DMS153 treated with DMSO at 0.1 percent for 48 hours (cell line): ENCODE results near the gene SPINK6.
A peak's percentile ranks its signal among the peaks of the same experiment; 100 is the strongest.

ENCODE experiments used
- DNase-seq: peaks from one replicate; lab custom pipeline; 2025; ENCODE audit not compliant: unreplicated experiment; lab: John Stamatoyannopoulos, UW

SPINK6 gene, protein sequence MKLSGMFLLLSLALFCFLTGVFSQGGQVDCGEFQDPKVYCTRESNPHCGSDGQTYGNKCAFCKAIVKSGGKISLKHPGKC

GRCh38 chr5:148202531-148203203 lies at the start of gene SPINK6:
Gene SPINK6 (plus strand): TSS chr5:148203042. CDS start chr5:148203097, 55 bp downstream.
- no peak for DNase-seq

DNA sequence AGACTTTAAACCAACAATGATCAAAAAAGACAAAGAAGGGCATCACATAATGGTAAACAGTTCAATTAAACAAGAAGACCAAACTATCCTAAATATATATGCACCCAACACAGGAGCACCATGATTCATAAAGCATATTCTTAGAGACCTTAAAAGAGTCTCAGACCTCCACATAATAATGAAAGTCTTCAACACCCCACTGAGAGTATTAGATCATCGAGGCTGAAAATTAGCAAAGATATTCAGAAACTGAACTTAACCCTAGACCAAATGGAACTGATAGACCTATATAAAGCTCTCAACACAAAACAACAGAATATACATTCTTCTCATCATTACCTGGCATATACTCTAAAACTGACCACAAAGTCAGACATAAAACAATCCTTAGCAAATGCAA lies 46.2 kb upstream of the SPINK6 start:
- no peak for DNase-seq

DNA sequence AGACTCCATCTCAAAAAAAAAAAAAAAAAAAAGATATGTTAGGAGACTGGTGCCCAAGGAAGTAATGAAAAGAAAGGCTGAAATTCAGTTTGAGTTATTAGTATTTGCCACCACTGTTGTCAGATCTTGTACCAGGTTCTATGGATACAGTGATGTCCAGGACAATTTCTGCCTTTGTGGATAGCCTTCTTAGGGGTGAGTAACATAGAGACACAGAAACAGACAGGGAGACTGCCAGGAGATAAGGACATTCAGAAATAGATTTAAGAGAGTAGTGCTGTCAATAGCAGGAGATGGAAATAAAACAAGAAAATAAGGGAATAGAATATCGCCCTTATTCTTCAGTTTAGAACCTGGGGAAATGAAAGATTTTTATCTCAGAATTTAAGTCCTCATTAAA lies 40.8 kb upstream of the SPINK6 start:
- DNase-seq: no peak

DNA sequence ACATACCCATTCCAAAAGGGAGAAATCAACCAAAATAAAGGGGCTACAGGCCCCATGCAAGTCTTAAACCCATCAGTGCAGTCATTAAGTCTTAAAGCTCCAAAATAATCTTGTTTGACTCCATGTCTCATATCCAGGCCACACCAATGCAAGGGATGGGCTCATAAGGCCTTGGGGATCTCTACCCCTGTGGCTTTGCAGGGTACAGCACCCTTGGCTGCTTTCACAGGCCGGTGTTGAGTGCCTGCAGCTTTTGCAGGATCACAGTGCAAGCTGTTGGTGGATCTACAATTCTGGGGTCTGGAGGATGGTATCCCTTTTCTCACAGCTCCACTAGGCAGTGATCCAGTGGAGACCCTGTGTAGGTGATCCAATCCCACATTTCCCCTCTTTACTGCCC lies 39.5 kb upstream of the SPINK6 start:
- no peak for DNase-seq

DNA sequence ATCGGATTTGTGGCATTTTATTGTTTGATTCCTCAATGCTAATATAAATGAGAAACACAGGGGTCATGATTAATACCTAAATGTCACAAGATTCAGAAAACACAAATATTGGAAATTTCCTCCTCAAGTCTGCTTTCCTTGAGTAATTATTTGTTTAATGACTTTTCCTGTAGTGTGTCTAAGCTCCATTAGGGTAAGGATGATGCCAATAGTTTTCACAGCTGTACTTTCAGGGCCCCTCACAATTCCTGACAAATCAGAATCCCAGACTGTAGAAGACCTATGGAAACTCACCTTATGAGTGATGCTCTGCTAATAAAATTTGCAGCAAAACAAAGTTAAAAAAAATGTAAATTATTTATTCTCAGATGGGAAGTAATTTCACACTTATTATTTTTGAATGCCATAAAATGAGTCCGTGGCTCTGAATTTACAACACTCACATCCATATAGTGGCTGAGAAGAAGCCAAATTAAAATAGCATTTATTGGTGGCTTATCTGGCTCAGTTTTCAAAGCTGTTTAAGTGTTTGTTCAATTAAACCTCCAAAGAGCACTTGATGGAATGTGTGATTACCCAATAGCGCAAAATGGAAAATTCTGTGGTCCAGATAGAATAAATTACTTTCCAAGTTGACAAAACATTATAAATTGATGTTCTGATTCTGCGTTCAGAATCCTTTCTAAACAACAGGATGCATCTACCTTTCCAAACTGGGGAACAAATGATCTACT lies 36.1 kb upstream of the SPINK6 start:
- no peak for DNase-seq

GRCh38 chr5:148168246-148168645 lies 34.6 kb upstream of the SPINK6 start, which contains the start of gene SPINK14:
Gene SPINK14 (plus strand): TSS chr5:148168546. CDS start chr5:148169733, 1,187 bp downstream.
- DNase-seq: no peak

GRCh38 chr5:148172377-148172776 lies 30.5 kb upstream of the SPINK6 start:
- no peak for DNase-seq

DNA sequence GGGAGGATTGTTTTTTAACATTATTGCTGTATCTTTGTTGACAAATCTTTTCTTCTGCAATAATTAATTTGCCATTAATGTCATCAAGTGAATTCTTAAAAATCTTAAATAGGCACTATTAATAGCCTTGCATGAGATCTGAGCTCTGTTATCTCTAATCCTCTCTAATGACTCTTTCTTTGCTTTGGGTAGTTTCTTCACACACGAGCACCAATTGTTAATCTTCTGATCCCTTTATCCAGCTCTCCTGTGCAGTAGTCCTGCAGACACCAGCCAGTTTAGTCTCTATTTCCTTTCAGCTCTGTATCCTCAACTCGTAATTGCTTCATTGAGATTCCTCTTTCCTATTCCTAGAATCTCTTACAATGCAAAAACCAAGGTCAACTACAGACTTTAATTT lies 26.4 kb upstream of the SPINK6 start:
- DNase-seq: no peak

DNA sequence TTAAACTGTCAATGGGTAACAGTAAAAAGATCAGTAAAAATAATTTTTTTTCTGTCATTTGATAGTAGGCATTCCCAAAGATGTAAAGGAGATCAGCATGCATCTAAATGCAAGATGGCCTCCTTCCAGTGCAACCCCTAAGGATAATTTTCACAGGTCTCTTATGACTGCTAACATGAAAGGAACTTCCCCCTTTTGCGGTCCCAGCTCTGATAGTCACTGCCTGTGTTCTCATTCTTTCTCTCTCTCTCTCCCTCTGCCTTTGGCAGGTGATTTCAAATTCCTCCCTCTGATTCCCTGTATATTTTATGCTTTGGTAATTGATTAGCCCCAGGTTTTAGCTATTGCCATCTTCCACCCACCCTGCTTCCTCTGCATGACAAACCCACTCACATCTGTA lies 25.6 kb upstream of the SPINK6 start:
- DNase-seq: no peak

GRCh38 chr5:148179234-148179824 lies 23.5 kb upstream of the SPINK6 start:
- peak; percentile 14 for DNase-seq

DNA sequence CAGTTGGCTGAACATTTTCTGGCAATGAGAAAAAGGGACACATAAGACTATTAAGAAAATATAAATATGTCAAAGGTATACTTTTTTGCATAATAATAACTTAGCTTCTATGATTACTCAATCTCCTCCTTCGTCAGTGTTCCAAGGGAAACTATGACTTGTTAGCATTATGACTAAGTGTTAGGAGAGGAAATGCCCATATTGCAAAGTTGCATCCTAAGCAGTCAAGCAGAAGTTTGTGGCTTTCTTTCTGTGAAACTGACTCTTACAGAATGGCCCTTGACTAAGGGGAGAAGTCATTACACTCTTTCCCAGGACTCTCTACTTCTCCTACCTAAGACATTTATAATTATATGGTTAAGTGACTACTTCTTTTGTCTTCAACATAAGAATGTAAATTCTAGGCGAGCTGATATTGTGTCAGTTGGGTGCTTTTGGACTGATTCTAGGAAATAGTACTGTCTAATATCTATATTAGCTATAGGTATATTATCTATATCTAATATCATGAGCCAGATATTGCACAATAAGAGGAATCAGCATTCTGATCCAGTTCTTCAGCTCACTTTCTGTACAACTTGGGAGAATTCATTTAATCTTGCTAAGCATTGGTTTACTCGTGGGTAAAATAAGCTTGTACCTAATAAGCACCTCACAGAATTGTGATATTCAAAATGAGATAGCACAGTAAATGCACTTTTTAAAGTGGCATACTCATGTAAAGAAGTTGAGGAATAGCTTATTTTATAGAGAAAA lies 16.4 kb upstream of the SPINK6 start:
- DNase-seq: no peak

GRCh38 chr5:148191010-148191409 lies 11.8 kb upstream of the SPINK6 start:
- DNase-seq: no peak

GRCh38 chr5:148193202-148193601 lies 9.6 kb upstream of the SPINK6 start:
- DNase-seq: no peak

DNA sequence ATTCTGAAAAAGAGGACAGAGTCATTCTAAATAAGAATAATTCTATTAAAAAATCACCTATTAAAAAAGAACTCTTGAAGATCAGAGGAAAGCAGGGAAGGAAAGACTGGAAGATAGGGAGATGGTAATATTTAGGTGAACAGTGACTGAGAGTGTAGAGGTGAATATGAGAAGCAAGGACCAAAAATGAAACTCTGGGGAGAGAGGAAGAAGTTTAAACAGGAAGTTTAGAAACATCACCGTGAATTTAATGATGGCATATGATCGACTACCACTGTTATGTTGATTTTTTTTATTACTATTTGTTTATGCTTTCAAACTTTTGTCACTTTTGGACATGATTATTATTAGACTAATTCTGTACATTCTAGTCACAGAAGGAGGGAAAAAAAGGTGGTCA lies 1.7 kb upstream of the SPINK6 start:
- no peak for DNase-seq

DNA sequence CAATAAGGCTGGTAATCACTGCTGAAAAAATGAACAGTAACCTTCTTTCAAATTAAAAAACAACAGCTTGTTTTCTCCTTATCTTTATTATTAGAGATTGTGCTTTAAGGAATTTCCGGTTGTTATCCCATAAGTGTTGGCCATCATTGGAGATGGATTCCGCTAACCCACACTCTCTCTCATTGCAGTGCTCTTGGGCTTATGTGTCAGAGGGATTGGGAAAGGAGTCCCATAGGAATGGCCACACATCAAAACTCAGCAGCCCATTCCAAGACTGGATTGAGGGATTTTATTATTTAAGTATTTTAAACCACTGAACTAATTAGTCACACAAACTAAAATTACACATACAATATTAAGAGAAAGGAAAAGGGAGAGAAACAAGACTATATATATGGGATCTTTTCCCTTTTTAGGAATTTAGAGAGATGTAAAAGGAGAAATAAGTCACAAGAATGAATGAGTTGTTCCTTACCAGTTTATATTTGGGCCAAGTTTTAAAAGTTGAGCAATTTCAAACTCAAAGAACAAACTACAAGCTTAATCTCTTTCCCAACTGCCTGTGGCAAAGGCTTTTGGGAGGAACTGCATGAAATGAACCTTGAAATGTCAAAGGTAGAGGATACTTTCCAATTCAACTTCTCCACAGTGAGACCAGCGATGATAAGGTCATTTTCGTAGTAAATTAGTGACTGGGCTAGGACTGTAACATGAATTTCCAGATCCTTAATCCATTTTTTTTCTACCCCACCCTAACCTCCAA lies 2.4 kb downstream of the SPINK6 start:
- no peak for DNase-seq

DNA sequence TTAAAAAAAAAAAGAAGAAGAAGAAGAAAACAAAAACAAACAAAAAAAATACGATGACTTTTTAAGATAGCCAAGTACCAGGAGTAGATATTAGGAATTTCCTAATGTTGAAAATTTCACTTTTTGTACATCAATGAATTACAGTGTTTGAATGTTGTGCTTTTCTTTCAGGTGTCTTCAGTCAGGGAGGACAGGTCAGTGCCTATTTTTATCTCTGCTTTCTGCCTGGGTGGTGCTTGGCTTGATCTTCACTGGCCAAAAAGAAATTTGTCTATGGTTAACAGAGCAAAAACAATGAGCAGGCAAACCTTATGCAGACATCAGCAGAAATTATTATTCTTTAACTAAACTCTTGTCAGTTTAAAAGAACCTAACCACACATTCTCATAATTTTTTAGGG lies 3.0 kb downstream of the SPINK6 start:
- DNase-seq: no peak

DNA sequence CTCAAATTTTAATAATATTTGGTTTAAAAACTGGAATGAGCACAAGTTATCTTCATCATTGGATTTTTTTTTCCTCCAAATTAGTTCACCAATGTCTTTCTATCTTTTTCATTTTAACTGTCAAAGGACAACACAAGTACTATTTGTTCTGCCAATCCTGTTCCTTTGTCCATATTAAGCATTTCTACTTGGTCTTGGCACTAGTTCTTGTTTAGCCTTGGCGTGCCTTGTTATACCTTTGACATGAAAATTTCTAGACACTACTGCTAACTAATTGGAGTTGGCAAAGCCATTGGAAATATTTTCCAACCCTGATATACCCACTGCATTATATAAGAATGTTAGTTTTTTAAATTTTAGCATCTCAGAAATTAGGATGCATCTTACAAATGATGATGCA lies 3.8 kb downstream of the SPINK6 start:
- DNase-seq: no peak

DNA sequence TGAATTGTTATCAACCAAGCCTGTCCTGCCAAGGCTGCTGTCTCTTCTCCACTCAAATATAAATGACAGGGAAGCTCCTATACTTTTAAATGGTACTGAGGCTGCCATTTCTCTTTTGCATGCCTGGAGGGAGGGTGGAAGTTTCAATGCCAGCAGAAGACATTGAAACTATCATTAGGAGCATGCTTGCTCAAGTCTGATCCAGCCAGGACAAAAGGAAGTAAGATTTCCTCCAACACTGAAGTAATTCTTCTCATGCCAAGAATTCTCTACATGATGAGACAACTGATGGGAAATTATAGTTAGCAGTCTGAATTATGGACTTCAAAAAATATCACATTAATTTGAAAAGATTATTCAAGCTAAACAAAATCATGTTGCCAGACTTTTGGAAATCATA lies 5.4 kb downstream of the SPINK6 start:
- no peak for DNase-seq

- no peak for DNase-seq
Observed at GRCh38 chr5:148209151-148209770, 6.4 kb downstream of the SPINK6 start.

- DNase-seq: no peak
Observed at GRCh38 chr5:148214665-148215185, 11.9 kb downstream of the SPINK6 start.
